ENCODE results near the gene FNDC3B. TPM values are rescaled to one million over a fixed set of nuclear protein-coding genes. Genes with fewer than 3 reads are reported as not detected.

FNDC3B gene
- total RNA-seq, 2 donors from 2014 or later: 57.6 to 69.3 TPM

GRCh38 chr3:172359231-172359630, 319.9 kb downstream of the FNDC3B start:
- H3K36me3 ChIP-seq: peaks cover 24% of the 10 kb centered on the region
- peaks cover 0 to 10% of the 10 kb centered on the region in 2 donors for H3K4me1 ChIP-seq
- no peak overlapping the region for H3K4me3 ChIP-seq
- no peak for TF ChIP-seq CTCF (IDR thresholded peaks at IDR 0.05)
- H3K27me3 ChIP-seq: no peaks in the 10 kb centered on the region
- no peak overlapping the region for H3K27ac ChIP-seq
- no peak for DNase-seq (ENCODE audit: low spot score)
- no peaks in the 10 kb centered on the region for H3K9me3 ChIP-seq

- Histone ChIP-seq H3K9me3 (no peaks in the 10 kb centered on the region), H3K4me1 (peaks cover 0 to 10% of the 10 kb centered on the region in 2 donors), H3K27me3 (no peaks in the 10 kb centered on the region), H3K27ac (no peak overlapping the region), H3K36me3 (peaks cover 27% of the 10 kb centered on the region), H3K4me3 (no peak overlapping the region)
- DNase-seq (ENCODE audit: low spot score): no peak
- no peak for TF ChIP-seq CTCF (IDR thresholded peaks at IDR 0.05)
These were observed 320.6 kb downstream of the FNDC3B start for GRCh38 chr3:172359996-172360395.

GRCh38 chr3:172362583-172362982, 323.2 kb downstream of the FNDC3B start:
- DNase-seq (ENCODE audit: low spot score): no peak
- H3K36me3 ChIP-seq: peaks cover 27% of the 10 kb centered on the region
- no peaks in the 10 kb centered on the region for H3K9me3 ChIP-seq
- H3K4me1 ChIP-seq: no peaks in the 10 kb centered on the region
- H3K4me3 ChIP-seq: no peak overlapping the region
- TF ChIP-seq CTCF (IDR thresholded peaks at IDR 0.05): no peak
- no peak overlapping the region for H3K27ac ChIP-seq
- H3K27me3 ChIP-seq: no peaks in the 10 kb centered on the region

GRCh38 chr3:172364374-172365027, 325.1 kb downstream of the FNDC3B start:
- Histone ChIP-seq H3K27ac (no peak overlapping the region), H3K4me1 (peaks cover 0 to 14% of the 10 kb centered on the region in 2 donors), H3K4me3 (no peak overlapping the region), H3K9me3 (no peaks in the 10 kb centered on the region), H3K27me3 (no peaks in the 10 kb centered on the region), H3K36me3 (peaks cover 27% of the 10 kb centered on the region)
- no peak for DNase-seq (ENCODE audit: low spot score)
- TF ChIP-seq CTCF (IDR thresholded peaks at IDR 0.05): no peak

- Histone ChIP-seq H3K27ac (no peak overlapping the region), H3K4me1 (peaks cover 0 to 15% of the 10 kb centered on the region in 2 donors), H3K36me3 (peaks cover 27% of the 10 kb centered on the region), H3K9me3 (no peaks in the 10 kb centered on the region), H3K4me3 (no peak overlapping the region), H3K27me3 (no peaks in the 10 kb centered on the region)
- DNase-seq (ENCODE audit: low spot score): no peak
- TF ChIP-seq CTCF (IDR thresholded peaks at IDR 0.05): no peak
These were observed 325.7 kb downstream of the FNDC3B start for GRCh38 chr3:172365028-172365567.

Measured in right atrium auricular region (tissue), 2 donors.